Breast epithelium (tissue), 3 donors: ENCODE data around the gene PPP1R3G.

Experiments
- CTCF ChIP-seq, 3 donors: fragments of 450-650 bp; IDR thresholded peaks; one replicate each; pipeline ENCODE4 v1.5.1; 2016 to 2017; ENCODE audit warnings: antibody characterized with exemption in 3 of 3, mild to moderate bottlenecking in 3 of 3, moderate library complexity in 3 of 3
- POLR2A ChIP-seq: fragments of 450-650 bp; IDR thresholded peaks from one replicate; pipeline ENCODE4 v1.6.1; 2016; ENCODE audit warnings: antibody characterized with exemption, mild to moderate bottlenecking, moderate library complexity

GRCh38 chr6:5125152-5126006 lies 40.2 kb downstream of the PPP1R3G start:
- TF ChIP-seq CTCF (IDR thresholded peaks at IDR 0.05) = no peak
- TF ChIP-seq POLR2A = no peak
